ENCODE results near the gene SULF2.

SULF2 gene

DNA sequence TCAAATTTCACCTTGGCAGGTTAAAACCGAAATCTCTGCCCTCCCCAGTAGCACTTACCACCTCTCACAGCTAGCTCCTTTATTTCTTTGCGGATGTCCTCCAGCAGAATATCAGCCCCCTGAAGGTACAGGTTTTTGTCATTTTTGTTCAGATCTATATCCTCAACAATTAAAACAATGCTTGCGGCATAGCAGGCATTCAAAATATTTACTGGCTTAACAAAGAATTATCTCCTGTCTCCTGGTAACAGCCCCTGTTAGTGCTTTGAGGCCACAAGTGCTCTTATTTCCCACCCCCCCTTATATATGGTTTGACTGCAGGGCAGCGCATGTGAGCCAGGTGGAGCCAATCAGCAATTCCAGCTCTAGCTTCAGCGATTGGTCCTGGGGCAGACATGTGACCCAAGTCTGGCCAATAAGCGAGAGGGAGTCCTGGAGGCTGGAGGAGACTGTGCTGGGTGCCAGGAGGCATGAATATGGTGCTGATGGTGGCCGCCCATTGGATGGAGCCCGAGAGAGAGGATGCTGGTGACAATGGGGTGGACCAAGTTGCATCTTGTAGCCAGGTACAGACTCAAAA, 21.0 kb downstream of the SULF2 start:
- ATAC-seq, result peak; percentile 33; the same call in 1 of the 3 replicates
- TF ChIP-seq, protein P1, sequence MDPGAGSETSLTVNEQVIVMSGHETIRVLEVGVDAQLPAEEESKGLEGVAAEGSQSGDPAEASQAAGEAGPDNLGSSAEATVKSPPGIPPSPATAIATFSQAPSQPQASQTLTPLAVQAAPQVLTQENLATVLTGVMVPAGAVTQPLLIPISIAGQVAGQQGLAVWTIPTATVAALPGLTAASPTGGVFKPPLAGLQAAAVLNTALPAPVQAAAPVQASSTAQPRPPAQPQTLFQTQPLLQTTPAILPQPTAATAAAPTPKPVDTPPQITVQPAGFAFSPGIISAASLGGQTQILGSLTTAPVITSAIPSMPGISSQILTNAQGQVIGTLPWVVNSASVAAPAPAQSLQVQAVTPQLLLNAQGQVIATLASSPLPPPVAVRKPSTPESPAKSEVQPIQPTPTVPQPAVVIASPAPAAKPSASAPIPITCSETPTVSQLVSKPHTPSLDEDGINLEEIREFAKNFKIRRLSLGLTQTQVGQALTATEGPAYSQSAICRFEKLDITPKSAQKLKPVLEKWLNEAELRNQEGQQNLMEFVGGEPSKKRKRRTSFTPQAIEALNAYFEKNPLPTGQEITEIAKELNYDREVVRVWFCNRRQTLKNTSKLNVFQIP (CRISPR knock-in tag; IDR thresholded peaks at IDR 0.05; ENCODE audit: borderline replicate concordance, low read depth), result no peak
- TF ChIP-seq TCF4 (CRISPR knock-in tag; IDR thresholded peaks at IDR 0.05; ENCODE audit: borderline replicate concordance) (no peak), RARB (CRISPR knock-in tag; IDR thresholded peaks at IDR 0.05) (no peak), ZFP3 (CRISPR knock-in tag; IDR thresholded peaks at IDR 0.05) (no peak), TOX (CRISPR knock-in tag; IDR thresholded peaks at IDR 0.05; ENCODE audit: borderline replicate concordance) (no peak), ZC3H10 (CRISPR knock-in tag; IDR thresholded peaks at IDR 0.05) (no peak), ZNF8 (CRISPR knock-in tag; IDR thresholded peaks at IDR 0.05) (no peak), CSDC2 (CRISPR knock-in tag; IDR thresholded peaks at IDR 0.05) (no peak), ZFP30 (CRISPR knock-in tag; IDR thresholded peaks at IDR 0.05) (no peak)
- TF ChIP-seq, protein P2, sequence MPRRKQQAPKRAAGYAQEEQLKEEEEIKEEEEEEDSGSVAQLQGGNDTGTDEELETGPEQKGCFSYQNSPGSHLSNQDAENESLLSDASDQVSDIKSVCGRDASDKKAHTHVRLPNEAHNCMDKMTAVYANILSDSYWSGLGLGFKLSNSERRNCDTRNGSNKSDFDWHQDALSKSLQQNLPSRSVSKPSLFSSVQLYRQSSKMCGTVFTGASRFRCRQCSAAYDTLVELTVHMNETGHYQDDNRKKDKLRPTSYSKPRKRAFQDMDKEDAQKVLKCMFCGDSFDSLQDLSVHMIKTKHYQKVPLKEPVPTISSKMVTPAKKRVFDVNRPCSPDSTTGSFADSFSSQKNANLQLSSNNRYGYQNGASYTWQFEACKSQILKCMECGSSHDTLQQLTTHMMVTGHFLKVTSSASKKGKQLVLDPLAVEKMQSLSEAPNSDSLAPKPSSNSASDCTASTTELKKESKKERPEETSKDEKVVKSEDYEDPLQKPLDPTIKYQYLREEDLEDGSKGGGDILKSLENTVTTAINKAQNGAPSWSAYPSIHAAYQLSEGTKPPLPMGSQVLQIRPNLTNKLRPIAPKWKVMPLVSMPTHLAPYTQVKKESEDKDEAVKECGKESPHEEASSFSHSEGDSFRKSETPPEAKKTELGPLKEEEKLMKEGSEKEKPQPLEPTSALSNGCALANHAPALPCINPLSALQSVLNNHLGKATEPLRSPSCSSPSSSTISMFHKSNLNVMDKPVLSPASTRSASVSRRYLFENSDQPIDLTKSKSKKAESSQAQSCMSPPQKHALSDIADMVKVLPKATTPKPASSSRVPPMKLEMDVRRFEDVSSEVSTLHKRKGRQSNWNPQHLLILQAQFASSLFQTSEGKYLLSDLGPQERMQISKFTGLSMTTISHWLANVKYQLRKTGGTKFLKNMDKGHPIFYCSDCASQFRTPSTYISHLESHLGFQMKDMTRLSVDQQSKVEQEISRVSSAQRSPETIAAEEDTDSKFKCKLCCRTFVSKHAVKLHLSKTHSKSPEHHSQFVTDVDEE (CRISPR knock-in tag; IDR thresholded peaks at IDR 0.05), result no peak

DNA sequence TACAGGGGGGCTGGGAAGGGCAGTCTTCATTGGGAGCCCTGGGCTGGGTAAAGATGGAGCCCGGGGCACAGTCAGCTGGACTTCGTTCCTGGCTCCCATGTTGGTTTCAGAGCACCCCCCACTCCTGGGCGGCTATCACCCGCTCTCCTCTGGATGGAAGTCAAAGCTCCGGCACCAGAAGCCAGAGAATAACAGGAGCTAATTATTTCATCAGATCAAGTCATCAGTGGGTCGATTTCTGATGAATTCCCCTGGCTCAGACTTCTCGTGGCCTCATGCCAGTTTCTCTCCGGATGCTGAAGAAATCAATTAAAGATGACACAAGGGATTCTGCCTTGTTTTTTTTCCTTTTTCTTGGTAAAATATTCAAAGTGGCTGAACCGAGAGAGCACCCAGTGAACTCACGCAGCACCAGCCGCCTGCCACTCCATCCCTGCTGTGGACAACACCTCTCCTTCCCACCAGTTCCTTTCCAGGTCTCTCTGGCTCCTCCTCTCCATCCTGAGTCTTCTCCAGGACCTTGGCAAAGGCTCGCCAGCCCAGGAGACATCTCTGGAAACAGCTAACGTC, 22.5 kb downstream of the SULF2 start:
- peak; percentile 42; the same call in 2 of the 3 replicates for ATAC-seq
- TF ChIP-seq GLIS3 (CRISPR knock-in tag; IDR thresholded peaks at IDR 0.05) (no peak), ZFP3 (CRISPR knock-in tag; IDR thresholded peaks at IDR 0.05) (no peak), BACH2 (CRISPR knock-in tag; IDR thresholded peaks at IDR 0.05; ENCODE audit: borderline replicate concordance) (no peak), SNAI2 (CRISPR knock-in tag; IDR thresholded peaks at IDR 0.05) (no peak), TCF4 (CRISPR knock-in tag; IDR thresholded peaks at IDR 0.05; ENCODE audit: borderline replicate concordance) (no peak)

DNA sequence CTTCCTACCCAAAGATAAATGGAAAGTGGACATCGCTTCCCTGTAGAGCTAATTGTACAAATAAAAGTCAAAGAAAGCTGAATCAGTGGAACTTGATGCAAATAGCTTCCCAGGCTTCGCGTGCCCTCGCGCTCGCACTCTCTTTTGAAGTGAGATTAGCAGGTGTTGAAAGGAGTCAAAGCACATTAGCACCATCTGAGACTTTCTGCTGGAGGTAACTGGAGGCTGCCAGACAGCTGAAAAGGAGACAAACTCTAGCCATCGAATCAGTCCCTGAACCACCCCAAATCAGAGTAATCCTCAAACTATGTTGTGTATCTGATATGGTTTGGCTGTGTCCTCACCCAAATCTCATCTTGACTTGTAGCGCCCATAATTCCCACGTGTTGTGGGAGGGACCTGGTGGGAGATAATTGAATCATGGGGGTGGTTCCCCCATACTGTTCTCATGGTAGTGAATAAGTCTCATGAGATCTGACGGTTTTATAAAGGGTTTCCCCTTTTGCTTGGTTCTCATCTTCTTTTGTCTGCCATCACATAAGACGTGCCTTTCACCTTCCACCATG, 23.7 kb downstream of the SULF2 start:
- ATAC-seq, result no peak

DNA sequence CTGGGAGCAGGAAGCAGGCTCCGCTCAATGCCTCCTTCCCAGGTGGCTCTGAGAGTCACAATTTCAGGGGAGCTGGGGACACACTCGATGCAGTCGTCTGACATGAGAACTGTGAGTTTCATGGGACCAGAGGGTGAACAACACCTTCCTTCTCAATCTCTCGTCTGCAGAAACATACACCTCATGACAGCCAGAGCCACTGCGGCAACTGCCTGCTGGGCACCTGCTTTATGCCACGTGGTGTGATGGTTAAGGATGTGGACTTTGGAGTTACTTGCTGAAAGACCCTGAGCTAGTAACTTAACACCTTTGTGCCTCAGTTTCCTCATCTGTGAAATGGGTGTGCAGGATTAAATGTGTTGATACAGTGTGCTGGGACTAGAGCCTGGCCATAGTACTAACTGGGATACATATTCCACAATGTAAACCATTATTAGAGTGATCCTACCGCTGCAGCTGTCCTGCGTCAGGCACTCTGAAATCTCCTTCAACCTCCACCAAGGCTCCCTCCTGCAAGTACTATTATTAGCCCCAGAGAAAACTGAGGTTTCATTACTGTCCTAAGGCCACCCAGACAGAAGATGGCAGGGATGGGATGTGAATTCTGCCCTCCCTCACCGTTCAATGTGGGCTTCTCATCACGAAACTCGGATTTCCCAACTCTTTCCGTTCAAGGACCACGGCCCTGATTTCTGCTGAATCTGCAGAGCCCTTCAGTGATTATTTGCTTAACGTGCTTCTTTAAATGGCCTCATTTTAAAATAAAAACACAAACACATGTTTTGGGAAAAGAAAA, 24.4 kb downstream of the SULF2 start:
- ATAC-seq, result no peak
- TF ChIP-seq ARNTL (CRISPR knock-in tag; IDR thresholded peaks at IDR 0.05; ENCODE audit: borderline replicate concordance, low read depth) (no peak), ZFP30 (CRISPR knock-in tag; IDR thresholded peaks at IDR 0.05) (no peak), ESRRG (CRISPR knock-in tag; IDR thresholded peaks at IDR 0.05) (no peak), ISL1 (CRISPR knock-in tag; IDR thresholded peaks at IDR 0.05) (no peak), TOX (CRISPR knock-in tag; IDR thresholded peaks at IDR 0.05; ENCODE audit: borderline replicate concordance) (no peak)
- TF ChIP-seq, protein P3, sequence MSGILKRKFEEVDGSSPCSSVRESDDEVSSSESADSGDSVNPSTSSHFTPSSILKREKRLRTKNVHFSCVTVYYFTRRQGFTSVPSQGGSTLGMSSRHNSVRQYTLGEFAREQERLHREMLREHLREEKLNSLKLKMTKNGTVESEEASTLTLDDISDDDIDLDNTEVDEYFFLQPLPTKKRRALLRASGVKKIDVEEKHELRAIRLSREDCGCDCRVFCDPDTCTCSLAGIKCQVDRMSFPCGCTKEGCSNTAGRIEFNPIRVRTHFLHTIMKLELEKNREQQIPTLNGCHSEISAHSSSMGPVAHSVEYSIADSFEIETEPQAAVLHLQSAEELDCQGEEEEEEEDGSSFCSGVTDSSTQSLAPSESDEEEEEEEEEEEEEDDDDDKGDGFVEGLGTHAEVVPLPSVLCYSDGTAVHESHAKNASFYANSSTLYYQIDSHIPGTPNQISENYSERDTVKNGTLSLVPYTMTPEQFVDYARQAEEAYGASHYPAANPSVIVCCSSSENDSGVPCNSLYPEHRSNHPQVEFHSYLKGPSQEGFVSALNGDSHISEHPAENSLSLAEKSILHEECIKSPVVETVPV (CRISPR knock-in tag; IDR thresholded peaks at IDR 0.05), result no peak

More for the DNA sequence above, 23.7 kb downstream of the SULF2 start:
- TF ChIP-seq TCF4 (CRISPR knock-in tag; IDR thresholded peaks at IDR 0.05; ENCODE audit: borderline replicate concordance) (no peak), ZNF70 (CRISPR knock-in tag; IDR thresholded peaks at IDR 0.05) (no peak), CSDC2 (CRISPR knock-in tag; IDR thresholded peaks at IDR 0.05) (no peak)
- TF ChIP-seq, protein P2 (CRISPR knock-in tag; IDR thresholded peaks at IDR 0.05), result no peak
